ENCODE data around the gene REX1BD.

REX1BD gene

GRCh38 chr19:18558202-18558555 lies 30.4 kb upstream of the REX1BD start:
- Histone ChIP-seq H3K36me3 (ENCODE audit: insufficient read depth, low read length) (peaks cover 9% of the 10 kb centered on the region), H3K9me3 (replicated peaks; ENCODE audit: low read length) (no peaks in the 10 kb centered on the region), H3K4me2 (ENCODE audit: low read length) (peak overlapping the region; percentile 97), H3K9ac (ENCODE audit: low read depth, low read length) (peak overlapping the region; percentile 97), H3K27me3 (ENCODE audit: control insufficient read depth, insufficient read depth, low read length) (no peaks in the 10 kb centered on the region), H3K4me3 (ENCODE audit: low read length) (peak overlapping the region; percentile 93), H3K4me1 (ENCODE audit: control insufficient read depth, insufficient read depth, low read length) (peaks cover 32% of the 10 kb centered on the region)

- Histone ChIP-seq H3K27me3 (ENCODE audit: control insufficient read depth, insufficient read depth, low read length) (no peaks in the 10 kb centered on the region), H3K4me1 (ENCODE audit: control insufficient read depth, insufficient read depth, low read length) (peaks cover 32% of the 10 kb centered on the region), H3K4me2 (ENCODE audit: low read length) (peak overlapping the region; percentile 97), H3K9me3 (replicated peaks; ENCODE audit: low read length) (no peaks in the 10 kb centered on the region), H3K36me3 (ENCODE audit: insufficient read depth, low read length) (peaks cover 9% of the 10 kb centered on the region), H3K4me3 (ENCODE audit: low read length) (peak overlapping the region; percentile 93), H3K9ac (ENCODE audit: low read depth, low read length) (peak overlapping the region; percentile 97)
Observed at GRCh38 chr19:18558604-18559003, 30.0 kb upstream of the REX1BD start.

GRCh38 chr19:18559685-18560084 lies 28.9 kb upstream of the REX1BD start:
- Histone ChIP-seq H3K4me3 (ENCODE audit: low read length) (no peak overlapping the region), H3K4me1 (ENCODE audit: control insufficient read depth, insufficient read depth, low read length) (peaks cover 32% of the 10 kb centered on the region), H3K36me3 (ENCODE audit: insufficient read depth, low read length) (peaks cover 16% of the 10 kb centered on the region), H3K9me3 (replicated peaks; ENCODE audit: low read length) (no peaks in the 10 kb centered on the region), H3K27me3 (ENCODE audit: control insufficient read depth, insufficient read depth, low read length) (no peaks in the 10 kb centered on the region), H3K4me2 (ENCODE audit: low read length) (peak overlapping the region; percentile 97), H3K9ac (ENCODE audit: low read depth, low read length) (no peak overlapping the region)

GRCh38 chr19:18562086-18562485 lies 26.5 kb upstream of the REX1BD start:
- no peaks in the 10 kb centered on the region for H3K27me3 ChIP-seq (ENCODE audit: control insufficient read depth, insufficient read depth, low read length)
- peak overlapping the region; percentile 21 for H3K9ac ChIP-seq (ENCODE audit: low read depth, low read length)
- peak overlapping the region; percentile 25 for H3K4me3 ChIP-seq (ENCODE audit: low read length)
- H3K36me3 ChIP-seq (ENCODE audit: insufficient read depth, low read length), result peaks cover 31% of the 10 kb centered on the region
- H3K9me3 ChIP-seq (replicated peaks; ENCODE audit: low read length), result no peaks in the 10 kb centered on the region
- peak overlapping the region; percentile 37 for H3K4me2 ChIP-seq (ENCODE audit: low read length)
- H3K4me1 ChIP-seq (ENCODE audit: control insufficient read depth, insufficient read depth, low read length), result peaks cover 32% of the 10 kb centered on the region

GRCh38 chr19:18566953-18567352 lies 21.6 kb upstream of the REX1BD start:
- Histone ChIP-seq H3K9ac (ENCODE audit: low read depth, low read length) (no peak overlapping the region), H3K9me3 (replicated peaks; ENCODE audit: low read length) (no peaks in the 10 kb centered on the region), H3K4me1 (ENCODE audit: control insufficient read depth, insufficient read depth, low read length) (peaks cover 13% of the 10 kb centered on the region), H3K4me2 (ENCODE audit: low read length) (no peak overlapping the region), H3K36me3 (ENCODE audit: insufficient read depth, low read length) (peaks cover 52% of the 10 kb centered on the region), H3K27me3 (ENCODE audit: control insufficient read depth, insufficient read depth, low read length) (no peaks in the 10 kb centered on the region), H3K4me3 (ENCODE audit: low read length) (no peak overlapping the region)

- Histone ChIP-seq H3K9ac (ENCODE audit: low read depth, low read length) (no peak overlapping the region), H3K4me3 (ENCODE audit: low read length) (no peak overlapping the region), H3K36me3 (ENCODE audit: insufficient read depth, low read length) (peaks cover 55% of the 10 kb centered on the region), H3K9me3 (replicated peaks; ENCODE audit: low read length) (no peaks in the 10 kb centered on the region), H3K27me3 (ENCODE audit: control insufficient read depth, insufficient read depth, low read length) (no peaks in the 10 kb centered on the region), H3K4me2 (ENCODE audit: low read length) (no peak overlapping the region), H3K4me1 (ENCODE audit: control insufficient read depth, insufficient read depth, low read length) (peaks cover 13% of the 10 kb centered on the region)
Observed at GRCh38 chr19:18568367-18568766, 20.2 kb upstream of the REX1BD start.

- Histone ChIP-seq H3K36me3 (ENCODE audit: insufficient read depth, low read length) (peaks cover 66% of the 10 kb centered on the region), H3K9me3 (replicated peaks; ENCODE audit: low read length) (no peaks in the 10 kb centered on the region), H3K4me1 (ENCODE audit: control insufficient read depth, insufficient read depth, low read length) (peaks cover 15% of the 10 kb centered on the region), H3K9ac (ENCODE audit: low read depth, low read length) (peak within 1 kb of the TSS; percentile 96), H3K4me3 (ENCODE audit: low read length) (peak within 1 kb of the TSS; percentile 87), H3K4me2 (ENCODE audit: low read length) (peak within 1 kb of the TSS; percentile 95), H3K27me3 (ENCODE audit: control insufficient read depth, insufficient read depth, low read length) (no peaks in the 10 kb centered on the region)
Observed at GRCh38 chr19:18571564-18572344, 16.8 kb upstream of the REX1BD start, which contains the start of gene UBA52. UBA52 (plus strand) TSS chr19:18571857; CDS start chr19:18573301, 1,444 bp downstream.

GRCh38 chr19:18574691-18575291 lies 13.8 kb upstream of the REX1BD start:
- Histone ChIP-seq H3K9me3 (replicated peaks; ENCODE audit: low read length) (no peaks in the 10 kb centered on the region), H3K4me2 (ENCODE audit: low read length) (no peak overlapping the region), H3K4me1 (ENCODE audit: control insufficient read depth, insufficient read depth, low read length) (peaks cover 15% of the 10 kb centered on the region), H3K4me3 (ENCODE audit: low read length) (no peak overlapping the region), H3K36me3 (ENCODE audit: insufficient read depth, low read length) (peaks cover 51% of the 10 kb centered on the region), H3K27me3 (ENCODE audit: control insufficient read depth, insufficient read depth, low read length) (no peaks in the 10 kb centered on the region), H3K9ac (ENCODE audit: low read depth, low read length) (no peak overlapping the region)

GRCh38 chr19:18576383-18576782 lies 12.2 kb upstream of the REX1BD start:
- Histone ChIP-seq H3K36me3 (ENCODE audit: insufficient read depth, low read length) (peaks cover 51% of the 10 kb centered on the region), H3K4me1 (ENCODE audit: control insufficient read depth, insufficient read depth, low read length) (peaks cover 12% of the 10 kb centered on the region), H3K27me3 (ENCODE audit: control insufficient read depth, insufficient read depth, low read length) (no peaks in the 10 kb centered on the region), H3K9me3 (replicated peaks; ENCODE audit: low read length) (no peaks in the 10 kb centered on the region), H3K9ac (ENCODE audit: low read depth, low read length) (no peak overlapping the region), H3K4me2 (ENCODE audit: low read length) (no peak overlapping the region), H3K4me3 (ENCODE audit: low read length) (no peak overlapping the region)

- Histone ChIP-seq H3K36me3 (ENCODE audit: insufficient read depth, low read length) (peaks cover 51% of the 10 kb centered on the region), H3K4me2 (ENCODE audit: low read length) (no peak overlapping the region)
Observed at GRCh38 chr19:18577365-18577914, 11.2 kb upstream of the REX1BD start.

GRCh38 chr19:18580311-18580710 lies 8.3 kb upstream of the REX1BD start:
- no peak overlapping the region for H3K9ac ChIP-seq (ENCODE audit: low read depth, low read length)
- H3K27me3 ChIP-seq (ENCODE audit: control insufficient read depth, insufficient read depth, low read length), result no peaks in the 10 kb centered on the region
- no peaks in the 10 kb centered on the region for H3K9me3 ChIP-seq (replicated peaks; ENCODE audit: low read length)
- H3K4me1 ChIP-seq (ENCODE audit: control insufficient read depth, insufficient read depth, low read length), result no peaks in the 10 kb centered on the region
- H3K4me2 ChIP-seq (ENCODE audit: low read length), result no peak overlapping the region
- H3K36me3 ChIP-seq (ENCODE audit: insufficient read depth, low read length), result peaks cover 24% of the 10 kb centered on the region
- H3K4me3 ChIP-seq (ENCODE audit: low read length), result no peak overlapping the region

More at GRCh38 chr19:18577365-18577914, 11.2 kb upstream of the REX1BD start:
- Histone ChIP-seq H3K27me3 (ENCODE audit: control insufficient read depth, insufficient read depth, low read length) (no peaks in the 10 kb centered on the region), H3K4me1 (ENCODE audit: control insufficient read depth, insufficient read depth, low read length) (peaks cover 12% of the 10 kb centered on the region), H3K4me3 (ENCODE audit: low read length) (no peak overlapping the region), H3K9ac (ENCODE audit: low read depth, low read length) (no peak overlapping the region), H3K9me3 (replicated peaks; ENCODE audit: low read length) (no peaks in the 10 kb centered on the region)

Measured in skeletal muscle satellite cell (primary cell).